Esophagus muscularis mucosa (tissue), 4 donors: ENCODE results near the gene CEBPZOS.

Source experiments
- EP300 ChIP-seq: sonication (generic); formaldehyde crosslinking; IDR thresholded peaks from one replicate; pipeline ENCODE4 v1.6.1; 2017; ENCODE audit warnings: antibody characterized with exemption
- POLR2AphosphoS5 ChIP-seq, 2 donors: sonication (generic); formaldehyde crosslinking; IDR thresholded peaks; one replicate each; pipeline ENCODE4 v1.6.1; 2017; ENCODE audit warnings: antibody characterized with exemption in 2 of 2
- TF ChIP-seq, protein P1 (sequence below), 3 experiments: fragments of 200-600 bp in 2 of 3; fragments of 450-650 bp in 1 of 3; sonication (generic) in 2 of 3; IDR thresholded peaks; one replicate each; pipeline ENCODE4 v1.5.1; 2017 to 2019; ENCODE audit warnings: antibody characterized with exemption in 3 of 3, mild to moderate bottlenecking in 2 of 3, moderate library complexity in 1 of 3

DNA sequence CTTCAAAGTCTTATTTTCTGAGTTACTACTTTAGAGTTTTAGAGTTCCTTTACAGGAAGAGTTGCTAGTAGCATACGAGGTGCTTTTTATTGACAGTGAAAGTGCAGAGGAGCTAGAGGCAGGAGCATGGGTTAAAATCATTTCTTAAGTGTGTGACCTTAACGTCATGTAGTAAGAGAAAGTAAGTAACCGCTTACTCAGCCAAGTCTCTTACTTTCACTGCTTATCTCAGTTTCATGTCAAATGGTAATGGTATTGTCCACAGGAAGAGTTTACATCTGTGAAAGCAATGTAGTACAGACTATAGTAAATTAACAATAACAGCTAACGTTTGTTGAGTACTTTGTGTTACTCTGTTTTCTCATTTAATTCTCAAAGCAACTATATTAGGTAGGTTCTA lies 47.7 kb downstream of the CEBPZOS start:
- TF ChIP-seq, protein P1, sequence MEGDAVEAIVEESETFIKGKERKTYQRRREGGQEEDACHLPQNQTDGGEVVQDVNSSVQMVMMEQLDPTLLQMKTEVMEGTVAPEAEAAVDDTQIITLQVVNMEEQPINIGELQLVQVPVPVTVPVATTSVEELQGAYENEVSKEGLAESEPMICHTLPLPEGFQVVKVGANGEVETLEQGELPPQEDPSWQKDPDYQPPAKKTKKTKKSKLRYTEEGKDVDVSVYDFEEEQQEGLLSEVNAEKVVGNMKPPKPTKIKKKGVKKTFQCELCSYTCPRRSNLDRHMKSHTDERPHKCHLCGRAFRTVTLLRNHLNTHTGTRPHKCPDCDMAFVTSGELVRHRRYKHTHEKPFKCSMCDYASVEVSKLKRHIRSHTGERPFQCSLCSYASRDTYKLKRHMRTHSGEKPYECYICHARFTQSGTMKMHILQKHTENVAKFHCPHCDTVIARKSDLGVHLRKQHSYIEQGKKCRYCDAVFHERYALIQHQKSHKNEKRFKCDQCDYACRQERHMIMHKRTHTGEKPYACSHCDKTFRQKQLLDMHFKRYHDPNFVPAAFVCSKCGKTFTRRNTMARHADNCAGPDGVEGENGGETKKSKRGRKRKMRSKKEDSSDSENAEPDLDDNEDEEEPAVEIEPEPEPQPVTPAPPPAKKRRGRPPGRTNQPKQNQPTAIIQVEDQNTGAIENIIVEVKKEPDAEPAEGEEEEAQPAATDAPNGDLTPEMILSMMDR (IDR thresholded peaks at IDR 0.05): no peak
- TF ChIP-seq POLR2AphosphoS5 (IDR thresholded peaks at IDR 0.05) (no peak), EP300 (no peak)
